ENCODE measurements around the gene GPR149.
"Not testable (repeated sequence)": the region's sequence is repeated elsewhere in the genome, so short reads cannot be mapped to it uniquely, and the experiment has no call there.

Gene GPR149, protein sequence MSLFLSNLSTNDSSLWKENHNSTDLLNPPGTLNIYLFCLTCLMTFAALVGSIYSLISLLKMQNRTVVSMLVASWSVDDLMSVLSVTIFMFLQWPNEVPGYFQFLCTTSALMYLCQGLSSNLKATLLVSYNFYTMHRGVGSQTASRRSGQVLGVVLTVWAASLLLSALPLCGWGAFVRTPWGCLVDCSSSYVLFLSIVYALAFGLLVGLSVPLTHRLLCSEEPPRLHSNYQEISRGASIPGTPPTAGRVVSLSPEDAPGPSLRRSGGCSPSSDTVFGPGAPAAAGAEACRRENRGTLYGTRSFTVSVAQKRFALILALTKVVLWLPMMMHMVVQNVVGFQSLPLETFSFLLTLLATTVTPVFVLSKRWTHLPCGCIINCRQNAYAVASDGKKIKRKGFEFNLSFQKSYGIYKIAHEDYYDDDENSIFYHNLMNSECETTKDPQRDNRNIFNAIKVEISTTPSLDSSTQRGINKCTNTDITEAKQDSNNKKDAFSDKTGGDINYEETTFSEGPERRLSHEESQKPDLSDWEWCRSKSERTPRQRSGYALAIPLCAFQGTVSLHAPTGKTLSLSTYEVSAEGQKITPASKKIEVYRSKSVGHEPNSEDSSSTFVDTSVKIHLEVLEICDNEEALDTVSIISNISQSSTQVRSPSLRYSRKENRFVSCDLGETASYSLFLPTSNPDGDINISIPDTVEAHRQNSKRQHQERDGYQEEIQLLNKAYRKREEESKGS
- total RNA-seq, result 0 reads per million in 9 experiments

DNA sequence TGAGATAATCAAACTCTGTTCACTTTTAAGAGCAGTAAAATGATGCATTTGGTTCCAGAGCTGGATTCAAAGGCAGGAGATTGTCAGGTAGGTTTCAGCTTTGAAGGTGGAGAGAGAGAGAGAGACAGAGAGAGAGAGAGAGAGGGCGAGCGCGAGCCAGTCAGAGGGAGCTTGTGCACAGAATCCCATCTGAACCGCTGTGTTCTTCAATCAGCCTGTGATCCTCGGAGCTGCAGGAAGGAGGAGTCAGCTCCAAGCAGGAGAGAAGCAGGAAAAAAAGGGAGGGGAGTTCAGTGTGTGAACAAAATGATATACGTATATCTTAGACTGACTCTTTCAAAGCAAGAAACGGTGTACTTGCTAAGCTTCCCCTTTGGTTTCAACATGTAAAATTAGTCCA is at the start of gene GPR149:
GPR149 (minus strand) TSS at position 177 of the 400 bp plus-strand sequence. CDS start 575 bp downstream, outside the sequence.
- H3K9me3 Mint-ChIP-seq, result peaks cover 0 to 1% of the 10 kb centered on the region in 2 donors
- H3K27me3 Mint-ChIP-seq, result peaks cover 20 to 36% of the 10 kb centered on the region in 2 donors
- ATAC-seq (replicated peaks) (no peak), DNase-seq (no peak)
- no peak within 1 kb of the TSS for H3K27ac Mint-ChIP-seq
- no peak within 1 kb of the TSS for H3K4me3 Mint-ChIP-seq
- H3K4me1 Mint-ChIP-seq (ENCODE audit: low read depth in 2 of 2), result no peaks in the 10 kb centered on the region
- no peaks in the 10 kb centered on the region for H3K36me3 Mint-ChIP-seq (ENCODE audit: insufficient read depth)

DNA sequence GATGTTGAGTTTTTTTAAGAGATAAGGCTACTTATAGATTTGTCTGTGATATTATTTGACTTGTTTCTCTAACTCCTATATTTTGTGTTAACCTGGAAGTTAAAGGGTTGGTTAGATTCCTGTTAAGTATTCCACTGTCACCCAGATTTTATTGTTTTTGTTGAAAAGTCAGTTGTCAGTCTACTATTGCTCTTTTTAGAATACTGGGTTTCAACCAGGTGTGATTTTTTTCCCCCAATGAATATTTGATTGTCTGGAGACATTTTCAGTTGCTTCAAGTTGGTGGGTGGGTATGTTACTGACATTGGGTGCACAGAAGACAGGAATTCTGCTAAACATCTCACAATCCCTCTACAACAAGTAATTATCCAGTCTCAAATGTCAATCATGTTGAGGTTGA is 43.8 kb upstream of the GPR149 start:
- Mint-ChIP-seq H3K9me3 (peaks cover 0 to 1% of the 10 kb centered on the region in 2 donors), H3K4me1 (ENCODE audit: low read depth in 2 of 2) (no peaks in the 10 kb centered on the region), H3K4me3 (no peak overlapping the region), H3K27me3 (no peaks in the 10 kb centered on the region), H3K36me3 (ENCODE audit: insufficient read depth) (no peaks in the 10 kb centered on the region), H3K27ac (no peak overlapping the region)
- no peak for ATAC-seq (replicated peaks)
- DNase-seq, result no peak

DNA sequence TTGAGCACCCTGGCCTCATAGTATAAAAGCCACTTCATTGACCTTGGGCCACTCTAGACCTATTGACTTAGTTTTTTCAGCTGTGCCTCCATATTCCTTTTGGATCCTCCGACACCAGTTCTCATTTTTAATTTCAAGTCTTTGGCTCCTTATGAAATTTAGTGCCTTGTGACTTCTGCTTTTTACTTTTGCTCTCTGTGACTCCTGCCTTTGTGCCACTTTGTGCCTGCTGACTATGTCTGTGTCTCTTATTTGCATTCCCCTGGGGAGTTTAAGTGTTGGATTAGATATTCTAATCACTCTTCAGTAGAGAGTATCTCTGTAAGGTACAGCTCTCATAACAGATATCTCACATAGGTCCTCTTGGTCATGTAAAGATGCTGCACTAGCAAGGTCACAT is 39.6 kb upstream of the GPR149 start:
- Mint-ChIP-seq H3K27ac (no peak overlapping the region), H3K36me3 (ENCODE audit: insufficient read depth) (no peaks in the 10 kb centered on the region), H3K4me1 (ENCODE audit: low read depth in 2 of 2) (no peaks in the 10 kb centered on the region), H3K27me3 (no peaks in the 10 kb centered on the region), H3K4me3 (no peak overlapping the region), H3K9me3 (peaks cover 0 to 1% of the 10 kb centered on the region in 2 donors)
- DNase-seq (no peak), ATAC-seq (replicated peaks) (no peak)

DNA sequence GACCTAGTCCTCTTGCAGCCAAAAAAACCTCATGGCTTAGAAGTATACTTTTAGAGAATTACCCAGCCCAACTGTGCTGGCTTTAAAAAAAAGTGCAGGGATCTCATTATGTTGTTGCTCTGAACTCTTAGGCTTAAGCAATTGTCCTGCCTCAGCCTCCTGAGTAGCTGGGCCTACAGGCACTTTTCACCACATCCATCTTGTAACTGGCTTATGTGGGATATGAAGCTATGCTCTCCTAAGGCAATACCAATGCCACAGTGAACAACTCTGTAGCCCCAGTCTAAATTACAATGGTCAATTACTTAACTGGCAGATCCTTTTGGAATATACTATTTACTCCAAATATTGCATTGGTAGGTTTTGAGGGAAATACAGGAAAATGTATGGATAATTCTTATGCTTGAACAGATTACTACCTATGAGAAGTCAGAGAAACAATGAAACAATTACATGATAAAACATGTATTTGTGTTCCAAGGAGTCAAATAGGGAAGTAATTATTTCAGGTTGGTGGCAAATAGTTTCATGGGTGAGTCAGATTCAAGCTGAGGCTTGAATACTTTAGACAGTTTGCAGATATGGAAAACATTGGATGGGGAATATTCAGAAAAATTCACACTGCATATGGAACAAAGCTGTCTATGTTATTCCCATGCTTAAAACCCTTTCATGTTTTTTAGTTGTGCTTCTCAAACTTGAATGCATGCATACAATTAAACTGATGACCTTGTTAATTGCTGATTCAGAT is 34.6 kb upstream of the GPR149 start:
- H3K4me3 Mint-ChIP-seq, result no peak overlapping the region
- H3K4me1 Mint-ChIP-seq (ENCODE audit: low read depth in 2 of 2), result no peaks in the 10 kb centered on the region
- H3K27ac Mint-ChIP-seq, result no peak overlapping the region
- H3K27me3 Mint-ChIP-seq, result no peaks in the 10 kb centered on the region
- DNase-seq (no peak), ATAC-seq (replicated peaks) (no peak)
- no peaks in the 10 kb centered on the region for H3K36me3 Mint-ChIP-seq (ENCODE audit: insufficient read depth)
- peaks cover 0 to 2% of the 10 kb centered on the region in 2 donors for H3K9me3 Mint-ChIP-seq

DNA sequence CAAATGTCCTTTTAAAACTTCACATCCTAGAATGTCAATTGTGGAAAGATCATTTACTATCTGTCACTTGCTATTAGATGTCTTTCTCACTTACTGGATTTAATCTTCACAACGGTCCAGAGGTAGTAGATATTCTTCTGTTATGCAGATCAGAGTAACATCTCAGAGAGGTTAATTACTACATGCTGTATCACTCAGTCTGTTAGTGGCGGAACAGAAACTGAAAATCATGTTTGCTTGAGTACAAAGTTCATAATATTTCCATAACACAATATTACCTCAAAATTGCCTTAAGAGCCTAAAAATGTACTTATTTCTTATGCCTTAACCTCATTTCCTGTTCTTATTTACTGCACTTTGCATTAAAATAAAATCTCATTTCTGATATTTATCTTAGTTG is 28.6 kb upstream of the GPR149 start:
- Mint-ChIP-seq H3K27me3 (no peaks in the 10 kb centered on the region), H3K4me3 (no peak overlapping the region), H3K36me3 (ENCODE audit: insufficient read depth) (no peaks in the 10 kb centered on the region), H3K9me3 (peaks cover 0 to 7% of the 10 kb centered on the region in 2 donors), H3K27ac (no peak overlapping the region), H3K4me1 (ENCODE audit: low read depth in 2 of 2) (no peaks in the 10 kb centered on the region)
- DNase-seq (no peak), ATAC-seq (replicated peaks) (no peak)

DNA sequence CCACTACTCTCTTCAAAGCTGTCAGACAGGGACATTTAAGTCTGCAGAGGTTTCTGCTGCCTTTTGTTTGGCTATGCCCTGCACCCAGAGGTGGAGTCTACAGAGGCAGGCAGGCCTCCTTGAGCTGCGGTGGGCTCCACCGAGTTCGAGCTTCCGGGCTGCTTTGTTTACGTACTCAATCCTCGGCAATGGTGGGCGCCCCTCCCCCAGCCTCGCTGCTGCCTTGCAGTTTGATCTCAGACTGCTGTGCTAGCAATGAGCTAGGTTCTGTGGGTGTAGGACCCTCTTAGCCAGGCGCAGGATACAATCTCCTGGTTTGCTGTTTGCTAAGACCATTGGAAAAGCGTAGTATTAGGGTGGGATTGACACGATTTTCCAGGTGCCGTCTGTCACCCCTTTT is 9.1 kb upstream of the GPR149 start:
- not testable (repeated sequence) for H3K4me1 Mint-ChIP-seq (ENCODE audit: low read depth in 2 of 2); ATAC-seq (replicated peaks); H3K27ac Mint-ChIP-seq; DNase-seq; H3K9me3 Mint-ChIP-seq; H3K27me3 Mint-ChIP-seq; H3K36me3 Mint-ChIP-seq (ENCODE audit: insufficient read depth); H3K4me3 Mint-ChIP-seq

DNA sequence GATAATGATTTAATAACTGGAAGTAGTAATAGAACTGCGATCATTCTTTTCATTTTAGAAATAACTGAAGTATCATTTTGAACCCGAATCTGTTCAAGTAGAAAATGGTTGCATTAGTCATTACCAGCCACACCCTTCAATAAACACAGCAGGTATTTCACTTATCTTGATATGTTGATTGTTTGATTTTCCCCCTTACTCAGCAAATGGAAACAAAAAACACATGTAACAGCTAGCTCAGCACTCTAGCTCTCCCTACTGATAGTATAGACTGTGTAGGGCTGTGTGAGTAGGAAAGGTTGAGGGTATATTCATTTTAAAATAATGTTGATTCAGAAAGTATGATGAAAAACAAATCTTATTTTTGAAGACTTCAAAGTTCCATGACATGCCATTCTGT is 1.1 kb upstream of the GPR149 start:
- Mint-ChIP-seq H3K9me3 (peaks cover 0 to 3% of the 10 kb centered on the region in 2 donors), H3K27ac (no peak overlapping the region), H3K4me1 (ENCODE audit: low read depth in 2 of 2) (no peaks in the 10 kb centered on the region), H3K27me3 (peaks cover 20 to 36% of the 10 kb centered on the region in 2 donors), H3K36me3 (ENCODE audit: insufficient read depth) (no peaks in the 10 kb centered on the region), H3K4me3 (no peak overlapping the region)
- DNase-seq, result no peak
- ATAC-seq (replicated peaks), result no peak

DNA sequence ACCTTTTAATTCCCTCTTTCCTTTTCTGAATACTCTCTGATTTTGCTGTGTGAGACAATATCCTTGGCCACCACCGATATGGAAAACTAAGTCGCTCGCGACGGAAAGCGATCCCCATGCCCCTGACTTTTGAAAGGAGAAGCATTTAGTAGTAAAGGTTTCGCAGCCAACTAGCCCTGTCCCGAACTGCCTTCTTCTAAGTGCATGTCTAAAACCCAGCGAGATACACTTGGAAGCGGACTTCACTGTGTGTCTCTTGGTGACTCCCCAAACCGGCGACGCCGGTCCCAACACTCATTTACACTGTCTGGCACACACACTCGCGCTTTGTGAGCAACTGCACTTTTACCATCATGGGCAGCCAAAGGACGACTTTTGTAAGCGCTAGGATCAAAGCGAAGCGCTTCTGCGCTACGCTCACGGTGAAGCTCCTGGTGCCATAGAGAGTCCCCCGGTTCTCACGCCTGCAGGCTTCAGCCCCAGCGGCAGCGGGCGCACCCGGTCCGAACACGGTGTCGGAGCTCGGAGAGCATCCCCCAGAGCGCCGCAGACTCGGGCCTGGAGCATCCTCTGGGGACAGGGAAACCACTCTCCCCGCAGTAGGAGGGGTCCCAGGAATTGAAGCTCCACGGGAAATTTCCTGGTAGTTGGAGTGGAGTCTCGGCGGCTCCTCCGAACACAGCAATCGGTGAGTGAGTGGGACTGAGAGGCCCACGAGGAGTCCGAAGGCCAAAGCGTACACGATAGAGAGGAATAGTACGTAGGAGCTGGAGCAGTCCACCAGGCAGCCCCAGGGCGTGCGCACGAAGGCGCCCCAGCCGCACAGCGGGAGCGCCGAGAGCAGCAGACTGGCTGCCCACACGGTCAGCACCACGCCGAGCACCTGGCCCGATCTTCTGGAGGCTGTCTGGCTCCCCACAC is 1.4 kb downstream of the GPR149 start:
- Mint-ChIP-seq H3K36me3 (ENCODE audit: insufficient read depth) (no peaks in the 10 kb centered on the region), H3K27ac (no peak overlapping the region), H3K27me3 (peaks cover 20 to 36% of the 10 kb centered on the region in 2 donors), H3K4me1 (ENCODE audit: low read depth in 2 of 2) (no peaks in the 10 kb centered on the region), H3K9me3 (no peaks in the 10 kb centered on the region), H3K4me3 (no peak overlapping the region)
- no peak for DNase-seq
- ATAC-seq (replicated peaks), result no peak

DNA sequence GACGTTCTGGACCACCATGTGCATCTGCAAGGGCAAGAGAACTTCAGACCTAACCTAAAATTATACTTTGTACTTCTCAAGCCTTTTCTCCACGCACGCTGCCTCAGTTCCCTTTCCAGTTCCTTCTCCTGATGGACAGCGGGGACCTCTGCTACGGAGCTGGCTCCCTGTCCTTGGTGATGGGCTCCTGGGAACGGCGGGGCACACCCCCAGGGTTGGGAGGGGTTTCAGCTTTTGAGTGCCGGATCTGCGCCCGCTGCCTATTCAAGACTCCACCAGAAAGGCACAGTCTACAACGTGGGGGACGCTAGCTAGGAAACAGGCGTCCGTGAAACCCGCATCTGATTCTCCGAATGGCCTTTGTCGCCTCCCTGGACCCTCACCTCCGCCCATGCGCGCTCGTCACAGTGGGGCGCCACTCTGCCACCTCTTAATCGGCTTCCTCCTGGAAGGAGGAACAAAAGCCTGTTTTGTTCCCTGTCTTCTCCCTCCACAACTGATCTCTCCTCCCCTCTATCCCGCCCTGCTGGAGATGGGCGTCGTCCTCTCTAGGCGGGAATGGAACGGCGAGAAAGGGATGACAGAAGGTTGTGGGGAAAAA is 2.2 kb downstream of the GPR149 start:
- no peaks in the 10 kb centered on the region for H3K9me3 Mint-ChIP-seq
- ATAC-seq (replicated peaks) (no peak), DNase-seq (no peak)
- H3K4me1 Mint-ChIP-seq (ENCODE audit: low read depth in 2 of 2), result no peaks in the 10 kb centered on the region
- H3K27me3 Mint-ChIP-seq, result peaks cover 20 to 36% of the 10 kb centered on the region in 2 donors
- H3K27ac Mint-ChIP-seq, result no peak overlapping the region
- no peaks in the 10 kb centered on the region for H3K36me3 Mint-ChIP-seq (ENCODE audit: insufficient read depth)
- no peak overlapping the region for H3K4me3 Mint-ChIP-seq

DNA sequence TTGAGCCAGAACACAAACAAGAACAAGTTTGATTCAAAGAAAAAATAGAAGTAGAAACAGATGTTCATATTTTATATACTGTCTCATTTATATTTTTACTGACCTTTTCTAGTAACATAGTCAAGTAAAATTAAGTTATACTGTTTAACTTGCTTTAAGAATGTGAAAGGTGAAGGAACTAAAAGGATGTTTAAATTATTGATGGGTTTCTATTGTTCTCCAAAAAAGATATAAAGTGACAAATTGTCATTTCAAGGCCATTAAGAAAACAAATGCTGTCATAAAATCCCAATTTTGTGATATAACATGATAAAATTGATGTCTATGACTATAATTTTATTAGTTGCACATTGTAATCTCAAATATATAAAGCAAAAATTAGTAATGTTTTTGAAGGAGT is 7.3 kb downstream of the GPR149 start:
- peaks cover 8 to 16% of the 10 kb centered on the region in 2 donors for H3K27me3 Mint-ChIP-seq
- DNase-seq, result no peak
- no peaks in the 10 kb centered on the region for H3K36me3 Mint-ChIP-seq (ENCODE audit: insufficient read depth)
- H3K4me3 Mint-ChIP-seq, result no peak overlapping the region
- no peak for ATAC-seq (replicated peaks)
- no peaks in the 10 kb centered on the region for H3K9me3 Mint-ChIP-seq
- H3K4me1 Mint-ChIP-seq (ENCODE audit: low read depth in 2 of 2), result no peaks in the 10 kb centered on the region
- no peak overlapping the region for H3K27ac Mint-ChIP-seq

DNA sequence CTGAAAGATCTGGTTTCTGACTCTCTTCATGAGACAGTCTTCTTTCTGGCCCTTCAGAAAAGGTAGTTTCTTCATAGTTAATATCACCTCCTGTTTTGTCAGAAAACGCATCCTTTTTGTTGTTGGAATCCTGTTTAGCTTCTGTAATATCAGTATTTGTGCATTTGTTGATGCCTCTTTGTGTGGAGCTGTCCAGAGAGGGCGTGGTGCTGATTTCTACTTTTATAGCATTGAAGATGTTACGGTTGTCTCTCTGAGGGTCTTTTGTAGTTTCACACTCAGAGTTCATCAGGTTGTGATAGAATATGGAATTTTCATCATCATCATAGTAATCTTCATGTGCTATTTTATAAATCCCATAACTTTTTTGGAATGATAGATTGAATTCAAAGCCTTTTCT is 8.9 kb downstream of the GPR149 start:
- ATAC-seq (replicated peaks) (no peak), DNase-seq (no peak)
- no peak overlapping the region for H3K27ac Mint-ChIP-seq
- no peaks in the 10 kb centered on the region for H3K36me3 Mint-ChIP-seq (ENCODE audit: insufficient read depth)
- H3K27me3 Mint-ChIP-seq, result no peaks in the 10 kb centered on the region
- no peaks in the 10 kb centered on the region for H3K4me1 Mint-ChIP-seq (ENCODE audit: low read depth in 2 of 2)
- no peak overlapping the region for H3K4me3 Mint-ChIP-seq
- H3K9me3 Mint-ChIP-seq, result peaks cover 0 to 2% of the 10 kb centered on the region in 2 donors

DNA sequence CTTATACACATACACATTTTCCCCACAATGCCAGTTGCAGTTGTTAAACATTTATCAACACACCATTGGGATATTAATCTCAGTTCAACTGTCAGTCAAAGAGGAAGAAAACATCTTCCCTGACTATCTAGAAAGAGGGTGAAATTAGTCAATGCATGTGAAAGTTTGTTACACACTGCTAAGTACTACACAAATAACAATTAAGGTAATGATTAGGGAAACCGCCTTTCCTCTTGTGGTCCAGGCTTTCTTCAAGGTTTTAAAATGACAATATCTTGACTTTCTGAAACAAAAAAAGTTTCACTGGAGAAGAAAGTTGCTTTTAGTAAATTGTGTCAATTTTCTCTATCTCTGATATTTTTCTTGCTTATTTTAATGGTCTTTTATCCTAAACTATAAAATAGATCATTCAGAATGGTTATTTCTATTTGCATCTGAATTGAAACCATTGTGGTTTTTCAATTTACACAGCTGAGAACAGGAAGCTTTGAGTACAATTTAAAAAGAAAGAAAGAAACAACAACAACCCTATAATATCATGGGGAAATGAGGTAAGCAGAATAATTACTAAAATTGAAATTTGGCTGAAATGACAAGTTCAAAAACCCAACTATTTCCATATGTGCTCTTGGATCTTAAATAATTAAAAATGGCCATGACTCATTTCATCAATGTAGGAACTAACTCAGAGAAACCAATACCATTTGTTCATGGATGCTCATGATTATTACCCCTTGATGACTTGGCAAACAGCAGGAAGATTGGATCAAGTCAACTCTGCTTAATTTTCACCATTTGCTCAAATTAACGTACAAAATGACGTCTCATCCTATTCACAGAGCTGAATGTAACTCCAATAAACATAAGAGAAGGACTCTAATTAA is 31.7 kb downstream of the GPR149 start:
- H3K27ac Mint-ChIP-seq, result no peak overlapping the region
- no peaks in the 10 kb centered on the region for H3K4me1 Mint-ChIP-seq (ENCODE audit: low read depth in 2 of 2)
- no peaks in the 10 kb centered on the region for H3K9me3 Mint-ChIP-seq
- H3K36me3 Mint-ChIP-seq (ENCODE audit: insufficient read depth), result no peaks in the 10 kb centered on the region
- no peak overlapping the region for H3K4me3 Mint-ChIP-seq
- ATAC-seq (replicated peaks) (no peak), DNase-seq (no peak)
- H3K27me3 Mint-ChIP-seq, result no peaks in the 10 kb centered on the region

All from effector memory CD8-positive, alpha-beta T cell (primary cell).